PC-9 (cell line): ENCODE measurements around the gene ATP6V0D1. TPM values are rescaled to one million over a fixed set of nuclear protein-coding genes. Genes with fewer than 3 reads are reported as not detected.

ENCODE experiments used
- BruUV-seq: library from RNA; stranded (reverse); fragments of 400-500 nt; replicated peaks from 2 replicates; lab custom pipeline; 2021; lab: Mats Ljungman, UMichigan
- CTCF ChIA-PET: fragments of 300-600 bp; sonication (Branson Sonifier 250); formaldehyde crosslinking; loops from one replicate; lab custom pipeline; 2022; ENCODE audit warnings: antibody characterized with exemption; lab: Charles Lee
- POLR2A ChIA-PET: fragments of 300-600 bp; sonication (Branson Sonifier 250); formaldehyde crosslinking; loops from one replicate; lab custom pipeline; 2022; ENCODE audit warnings: antibody characterized with exemption; ENCODE audit not compliant: unreplicated experiment; lab: Charles Lee
- DNase-seq, 2 experiments: peaks; one replicate each; pipeline versions ENCODE4 v3.0.0 to v3.0.0-alpha.2; 2015 to 2022; ENCODE audit warnings: mixed read lengths in 1 of 2
- H2AFZ ChIP-seq: fragments of 200-600 bp; sonication (generic); 2 replicates; pipeline ENCODE4 v1.8.1; 2017; ENCODE audit warnings: antibody characterized with exemption
- H3F3A ChIP-seq: fragments of 200-600 bp; sonication (generic); 2 replicates; pipeline ENCODE4 v1.8.1; 2017; ENCODE audit warnings: antibody characterized with exemption, mild to moderate bottlenecking, low read depth; ENCODE audit not compliant: insufficient read depth
- H3K27ac ChIP-seq: fragments of 200-600 bp; sonication (generic); 2 replicates; pipeline ENCODE4 v1.6.1; 2016; ENCODE audit warnings: mixed run types
- H3K27me3 ChIP-seq: fragments of 200-600 bp; sonication (generic); 2 replicates; pipeline ENCODE4 v1.6.1; 2016; ENCODE audit warnings: low read depth, mixed run types; ENCODE audit not compliant: insufficient read depth
- H3K36me3 ChIP-seq: fragments of 200-600 bp; sonication (generic); 2 replicates; pipeline ENCODE4 v1.6.1; 2016; ENCODE audit warnings: low read depth, mixed run types
- H3K4me1 ChIP-seq: fragments of 200-600 bp; sonication (generic); replicated peaks from 2 replicates; pipeline ENCODE4 v1.6.1; 2016; ENCODE audit warnings: mixed run types; ENCODE audit not compliant: insufficient read depth
- H3K4me2 ChIP-seq: fragments of 200-600 bp; sonication (generic); 2 replicates; pipeline ENCODE4 v1.6.1; 2017; ENCODE audit warnings: mixed run types
- H3K4me3 ChIP-seq: fragments of 200-600 bp; sonication (generic); 2 replicates; pipeline ENCODE4 v1.6.1; 2016; ENCODE audit warnings: mixed run types
- H3K79me2 ChIP-seq: fragments of 200-600 bp; sonication (generic); 2 replicates; pipeline ENCODE4 v1.6.1; 2017; ENCODE audit warnings: low read depth, mixed run types
- H3K9me2 ChIP-seq: fragments of 200-600 bp; sonication (generic); 2 replicates; pipeline ENCODE4 v1.8.1; 2017; ENCODE audit warnings: mild to moderate bottlenecking; ENCODE audit not compliant: insufficient read depth
- H3K9me3 ChIP-seq: fragments of 200-600 bp; sonication (generic); 2 replicates; pipeline ENCODE4 v1.8.1; 2016; ENCODE audit warnings: low read depth; ENCODE audit not compliant: insufficient read depth
- H4K20me1 ChIP-seq: fragments of 200-600 bp; sonication (generic); 2 replicates; pipeline ENCODE4 v1.8.1; 2017; ENCODE audit not compliant: insufficient read depth
- CTCF ChIP-seq: fragments of 200-600 bp; sonication (generic); conservative IDR thresholded peaks from 2 replicates; pipeline ENCODE4 v1.6.1; 2017; ENCODE audit warnings: mixed run types, antibody characterized with exemption, mild to moderate bottlenecking, moderate library complexity
- EZH2 ChIP-seq: fragments of 200-600 bp; sonication (generic); IDR thresholded peaks from 2 replicates; pipeline ENCODE4 v1.8.0; 2017; ENCODE audit warnings: antibody characterized with exemption, low read depth
- intact Hi-C: fragments of 100-400 bp; cut with micrococcal nuclease; formaldehyde crosslinking; loops from one replicate; pipeline ENCODE4 v1.10.0; 2022; ENCODE audit not compliant: unreplicated experiment
- total RNA-seq: library from RNA; stranded (reverse); gene quantifications from 2 replicates; pipeline ENCODE4 v1.2.3, GENCODE V29; 2021

The ATP6V0D1 gene
- total RNA-seq, 1 experiment from 2014 or later = 61.0 TPM

DNA sequence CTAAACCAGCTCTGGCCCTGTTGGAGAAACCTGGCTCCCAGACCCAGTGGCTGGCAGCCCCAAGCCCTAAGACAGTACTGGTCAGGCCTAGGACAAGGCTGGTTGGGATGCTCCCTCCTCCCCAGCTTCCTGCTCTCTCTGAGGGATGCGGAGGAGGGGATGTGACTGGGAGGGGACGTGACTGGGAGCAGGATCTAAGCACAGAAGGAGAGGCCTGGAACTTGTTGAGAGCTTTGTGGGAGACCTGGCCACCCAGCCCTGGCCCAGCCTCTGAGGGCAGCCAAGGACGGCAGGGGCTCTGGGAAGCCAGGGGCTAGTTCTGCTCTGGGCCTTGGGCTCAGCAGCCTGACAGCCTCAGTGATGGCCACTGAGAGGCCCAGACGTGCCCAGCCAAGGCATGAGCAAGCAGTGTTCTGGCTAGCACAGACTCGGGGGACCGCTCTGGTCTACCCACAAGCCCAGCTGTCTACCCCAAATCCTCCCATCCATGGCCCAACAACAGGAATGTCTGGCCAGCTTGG lies 22.8 kb downstream of the ATP6V0D1 start:
- H3K9me2 ChIP-seq = no peaks in the 10 kb centered on the region
- TF ChIP-seq EZH2 = no peak
- no peak overlapping the region for H3K27ac ChIP-seq
- ChIA-PET CTCF (no interaction called here), POLR2A (no interaction called here)
- no peak overlapping the region for H3K4me2 ChIP-seq
- H2AFZ ChIP-seq = no peak overlapping the region
- peaks cover 31% of the 10 kb centered on the region for H4K20me1 ChIP-seq
- no peak for DNase-seq
- intact Hi-C loops = no loop called here
- H3K4me3 ChIP-seq = no peak overlapping the region
- no TSS peak for BruUV-seq
- no peaks in the 10 kb centered on the region for H3K9me3 ChIP-seq
- H3K27me3 ChIP-seq = no peaks in the 10 kb centered on the region
- H3K79me2 ChIP-seq = 0 out of 2 replicates have a peak, but pooled peaks cover 7% of the 10 kb centered on the region
- H3K36me3 ChIP-seq = no peaks in the 10 kb centered on the region
- H3K4me1 ChIP-seq = no peaks in the 10 kb centered on the region
- H3F3A ChIP-seq = no peaks in the 10 kb centered on the region

DNA sequence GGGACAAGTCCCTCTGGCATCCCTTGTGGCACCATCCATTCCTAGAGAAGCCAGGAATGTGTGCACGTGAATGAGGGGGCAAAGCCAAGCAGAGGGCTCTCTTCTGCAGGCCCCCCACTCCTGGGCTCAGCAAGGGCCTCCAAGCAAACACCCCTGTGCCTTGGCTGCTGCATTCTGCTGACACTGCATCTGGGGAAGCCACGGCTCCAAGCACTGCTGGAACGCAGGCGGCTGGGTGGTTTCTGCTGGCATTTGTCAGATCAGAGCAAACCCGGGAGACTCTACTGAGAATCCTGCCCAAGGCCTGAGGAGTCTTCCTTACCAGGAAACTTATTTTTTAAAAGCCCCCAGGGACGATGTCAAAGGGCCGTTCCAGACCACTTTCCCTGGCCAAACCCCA lies 23.3 kb downstream of the ATP6V0D1 start:
- ChIA-PET POLR2A (no interaction called here), CTCF (no interaction called here)
- DNase-seq = no peak
- Histone ChIP-seq H2AFZ (no peak overlapping the region), H3F3A (no peaks in the 10 kb centered on the region), H4K20me1 (peaks cover 29% of the 10 kb centered on the region), H3K36me3 (no peaks in the 10 kb centered on the region), H3K4me2 (no peak overlapping the region), H3K9me3 (no peaks in the 10 kb centered on the region), H3K4me1 (no peaks in the 10 kb centered on the region), H3K4me3 (no peak overlapping the region), H3K9me2 (no peaks in the 10 kb centered on the region), H3K27me3 (no peaks in the 10 kb centered on the region), H3K79me2 (0 out of 2 replicates have a peak, but pooled peaks cover 3% of the 10 kb centered on the region), H3K27ac (no peak overlapping the region)
- BruUV-seq = no TSS peak
- intact Hi-C loops = no loop called here
- no peak for TF ChIP-seq CTCF
- no peak for TF ChIP-seq EZH2

DNA sequence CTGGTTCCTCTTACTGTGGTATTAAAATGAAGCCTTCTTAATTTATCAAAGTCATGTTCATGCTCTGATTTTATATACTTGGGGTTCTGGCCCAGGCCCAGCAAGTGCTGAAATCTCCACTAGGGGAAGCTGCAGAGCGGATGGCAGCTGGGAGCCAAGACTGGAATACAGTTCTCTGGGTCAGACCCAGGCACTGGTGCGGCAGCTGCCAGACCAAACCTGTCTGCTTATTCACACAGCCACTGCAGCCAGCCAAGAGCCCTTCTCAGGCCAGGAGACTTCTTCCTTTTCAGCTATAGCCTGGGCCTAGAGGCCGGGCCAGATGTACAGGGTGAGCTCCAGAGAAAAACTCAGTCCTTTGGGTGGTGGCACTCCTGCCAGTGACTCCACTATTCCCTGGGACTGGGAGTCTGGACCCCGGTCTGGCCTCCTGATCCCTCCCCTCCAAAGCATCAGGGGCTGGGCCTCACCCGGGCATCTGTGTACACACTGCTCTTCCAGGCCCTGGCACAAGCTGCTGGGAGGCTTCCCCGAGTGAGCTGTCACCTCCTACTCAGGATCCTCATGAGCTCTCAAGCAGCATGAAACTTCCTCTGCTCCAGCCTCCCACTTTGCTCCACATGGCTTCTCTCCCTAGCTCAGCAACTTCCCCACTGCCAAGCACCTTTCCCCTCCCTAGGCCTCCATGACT lies 24.4 kb downstream of the ATP6V0D1 start:
- no peak for DNase-seq
- CTCF ChIA-PET = no interaction called here
- Histone ChIP-seq H3K27me3 (no peaks in the 10 kb centered on the region), H3K4me1 (peaks cover 4% of the 10 kb centered on the region; the same call in 1 of the 2 replicates), H3K79me2 (no peaks in the 10 kb centered on the region), H3K4me3 (no peak overlapping the region), H3K27ac (no peak overlapping the region), H3F3A (0 out of 2 replicates have a peak, but pooled peaks cover 4% of the 10 kb centered on the region), H3K9me2 (no peaks in the 10 kb centered on the region), H2AFZ (no peak overlapping the region), H3K4me2 (no peak overlapping the region), H3K36me3 (no peaks in the 10 kb centered on the region), H3K9me3 (no peaks in the 10 kb centered on the region), H4K20me1 (peaks cover 26% of the 10 kb centered on the region)
- no TSS peak for BruUV-seq
- intact Hi-C loops = no loop called here
- POLR2A ChIA-PET = no interaction called here
- TF ChIP-seq EZH2 (no peak), CTCF (peak; percentile 40; the same call in 1 of the 2 replicates)
